ENCODE results near the gene FASN.

DNA sequence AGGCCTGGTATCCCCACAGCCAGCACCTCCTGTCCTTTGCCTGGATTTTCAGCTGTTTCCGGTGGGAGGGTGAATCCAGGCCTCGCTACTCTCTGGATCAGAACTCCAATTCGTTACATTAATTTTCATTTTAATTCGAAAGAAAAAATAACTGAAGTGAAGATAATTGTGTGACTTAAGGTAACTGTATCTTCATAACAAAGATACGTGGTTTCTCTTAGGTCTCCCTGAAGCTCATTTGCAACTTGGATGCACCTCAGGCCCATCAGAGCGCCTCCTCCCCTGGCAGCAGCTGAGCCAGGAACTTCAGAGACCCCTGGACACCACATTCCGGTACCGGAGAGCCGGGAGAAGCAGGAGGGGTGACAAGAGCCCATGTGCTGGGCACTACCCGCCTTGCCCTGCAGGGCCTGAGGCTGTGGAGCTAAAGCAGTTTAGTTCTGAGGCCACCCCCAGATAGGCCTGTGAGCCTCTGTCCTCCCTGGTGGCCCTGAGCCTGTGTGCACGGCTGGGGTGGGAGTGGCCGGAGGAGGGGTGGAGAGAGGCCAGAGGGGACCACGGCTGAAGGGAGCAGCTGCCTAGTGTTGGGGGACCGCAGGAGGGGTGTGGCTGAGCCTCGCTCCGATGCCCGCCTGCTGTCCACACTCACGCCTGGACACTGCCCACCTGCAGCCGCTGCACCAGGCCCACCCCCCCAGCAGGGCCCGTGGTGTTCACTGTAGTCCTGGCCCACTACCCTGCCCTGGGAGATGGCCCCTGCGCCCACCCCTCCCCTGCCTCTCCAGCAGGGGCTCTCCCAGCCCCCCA is 21.0 kb downstream of the FASN start:
- TF ChIP-seq, protein P1, sequence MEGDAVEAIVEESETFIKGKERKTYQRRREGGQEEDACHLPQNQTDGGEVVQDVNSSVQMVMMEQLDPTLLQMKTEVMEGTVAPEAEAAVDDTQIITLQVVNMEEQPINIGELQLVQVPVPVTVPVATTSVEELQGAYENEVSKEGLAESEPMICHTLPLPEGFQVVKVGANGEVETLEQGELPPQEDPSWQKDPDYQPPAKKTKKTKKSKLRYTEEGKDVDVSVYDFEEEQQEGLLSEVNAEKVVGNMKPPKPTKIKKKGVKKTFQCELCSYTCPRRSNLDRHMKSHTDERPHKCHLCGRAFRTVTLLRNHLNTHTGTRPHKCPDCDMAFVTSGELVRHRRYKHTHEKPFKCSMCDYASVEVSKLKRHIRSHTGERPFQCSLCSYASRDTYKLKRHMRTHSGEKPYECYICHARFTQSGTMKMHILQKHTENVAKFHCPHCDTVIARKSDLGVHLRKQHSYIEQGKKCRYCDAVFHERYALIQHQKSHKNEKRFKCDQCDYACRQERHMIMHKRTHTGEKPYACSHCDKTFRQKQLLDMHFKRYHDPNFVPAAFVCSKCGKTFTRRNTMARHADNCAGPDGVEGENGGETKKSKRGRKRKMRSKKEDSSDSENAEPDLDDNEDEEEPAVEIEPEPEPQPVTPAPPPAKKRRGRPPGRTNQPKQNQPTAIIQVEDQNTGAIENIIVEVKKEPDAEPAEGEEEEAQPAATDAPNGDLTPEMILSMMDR (IDR thresholded peaks at IDR 0.05; ENCODE audit: insufficient read depth, low read length, poor library complexity, severe bottlenecking), result no peak
- TF ChIP-seq EZH2phosphoT487 (conservative IDR thresholded peaks at IDR 0.05; ENCODE audit: low read length), result no peak

Measured in SU-DHL-6 (cell line).